Measurements from ENCODE around the gene CCDC142.

Gene CCDC142

GRCh38 chr2:74513605-74514367, 31.0 kb upstream of the CCDC142 start:
- DNase-seq, result peak; percentile 66

GRCh38 chr2:74512744-74513604, 30.2 kb upstream of the CCDC142 start:
- no peak for DNase-seq

DNA sequence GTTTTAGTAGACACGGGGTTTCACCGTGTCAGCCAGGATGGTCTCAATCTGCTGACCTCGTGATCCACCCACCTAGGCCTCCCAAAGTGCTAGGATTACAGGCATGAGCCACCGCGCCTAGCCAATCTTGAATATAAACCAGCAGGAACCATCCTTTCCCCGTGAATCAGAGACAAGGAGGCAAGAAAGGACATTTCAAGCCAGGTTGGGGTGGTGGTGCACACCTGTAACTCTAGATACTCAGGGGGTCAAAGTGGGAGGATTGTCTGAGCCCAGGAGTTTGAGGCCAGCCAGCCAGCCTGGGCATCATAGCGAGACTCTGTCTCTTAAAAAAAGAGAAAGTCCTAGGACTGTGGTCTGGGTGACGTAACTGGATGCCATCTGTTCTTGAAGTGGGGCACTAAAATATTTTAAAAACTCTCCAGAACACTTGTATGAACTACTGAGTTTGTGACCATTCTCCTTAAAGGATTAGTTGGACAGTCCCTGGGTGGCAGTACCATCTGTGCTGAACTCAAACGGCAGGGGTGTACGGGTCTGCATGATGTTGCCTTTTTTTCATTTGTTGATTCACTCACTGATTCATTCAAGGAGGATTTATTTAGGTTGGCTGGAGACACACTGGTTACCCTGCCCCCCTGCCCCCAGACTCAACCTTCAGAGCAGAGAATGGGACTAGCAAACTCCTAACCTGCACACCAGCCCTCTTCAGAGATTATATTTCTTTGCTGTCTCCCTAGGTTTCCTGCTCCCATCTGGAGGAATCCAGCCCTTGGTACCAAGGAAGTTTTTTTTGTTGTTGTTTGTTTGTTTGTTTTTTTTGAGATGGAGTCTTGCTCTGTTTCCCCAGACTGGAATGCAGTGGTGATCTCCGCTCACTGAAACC, 28.5 kb upstream of the CCDC142 start:
- no peak for DNase-seq

DNA sequence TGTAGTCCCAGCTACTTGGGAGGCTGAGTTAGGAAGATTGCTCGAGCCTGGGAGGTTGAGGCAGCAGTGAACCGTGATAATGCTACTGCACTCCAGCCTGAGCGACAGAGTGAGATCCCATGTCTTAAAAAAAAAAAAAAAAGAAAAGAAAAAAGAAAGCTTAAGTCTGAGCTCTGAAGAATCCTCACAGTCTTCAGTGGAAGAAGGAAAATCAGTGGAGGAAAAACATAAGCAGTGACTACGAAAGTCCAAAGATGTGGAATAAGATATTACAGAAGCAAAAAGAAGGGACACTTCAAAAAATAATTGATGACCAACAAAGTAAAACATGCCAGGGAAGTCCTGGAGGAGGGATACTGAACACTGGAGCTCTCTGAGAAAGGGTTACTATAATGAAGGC, 27.5 kb upstream of the CCDC142 start:
- no peak for DNase-seq

DNA sequence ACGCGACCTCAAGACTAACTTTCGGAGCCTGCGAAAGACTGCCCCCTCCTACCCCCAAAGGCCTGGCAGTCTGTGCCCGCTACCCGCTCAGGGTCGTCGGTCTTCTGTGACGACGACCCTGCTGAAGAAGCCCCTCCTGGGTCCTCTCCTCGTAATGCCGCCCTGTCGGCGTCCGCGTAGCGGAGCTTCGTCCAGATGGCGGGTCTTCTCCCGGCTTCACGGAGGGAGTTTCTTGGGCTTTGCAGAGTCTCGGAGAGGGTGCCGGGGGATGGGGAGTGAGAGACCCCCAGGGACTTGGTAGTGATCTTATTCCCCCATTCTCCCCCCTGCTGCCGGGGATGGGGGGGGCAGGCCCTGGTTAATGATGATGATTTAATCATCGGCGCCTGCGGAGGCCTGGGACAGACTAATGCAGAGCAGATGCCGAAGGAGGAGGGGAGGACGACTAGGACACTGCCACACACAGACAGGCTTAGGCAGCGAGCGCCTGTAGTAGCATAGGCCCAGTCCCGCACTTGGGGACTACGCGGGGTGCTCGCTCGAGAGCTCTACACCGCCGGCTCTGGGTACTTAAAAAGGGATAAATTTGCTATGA, 25.2 kb upstream of the CCDC142 start:
- DNase-seq, result no peak

GRCh38 chr2:74507145-74507925, 24.5 kb upstream of the CCDC142 start, which contains the start of gene PCGF1:
PCGF1 (minus strand) TSS chr2:74507695; CDS start chr2:74507668, 27 bp downstream.
- peak; percentile 99 for DNase-seq

- DNase-seq, result no peak
Measured at GRCh38 chr2:74505448-74506246, 22.8 kb upstream of the CCDC142 start.

DNA sequence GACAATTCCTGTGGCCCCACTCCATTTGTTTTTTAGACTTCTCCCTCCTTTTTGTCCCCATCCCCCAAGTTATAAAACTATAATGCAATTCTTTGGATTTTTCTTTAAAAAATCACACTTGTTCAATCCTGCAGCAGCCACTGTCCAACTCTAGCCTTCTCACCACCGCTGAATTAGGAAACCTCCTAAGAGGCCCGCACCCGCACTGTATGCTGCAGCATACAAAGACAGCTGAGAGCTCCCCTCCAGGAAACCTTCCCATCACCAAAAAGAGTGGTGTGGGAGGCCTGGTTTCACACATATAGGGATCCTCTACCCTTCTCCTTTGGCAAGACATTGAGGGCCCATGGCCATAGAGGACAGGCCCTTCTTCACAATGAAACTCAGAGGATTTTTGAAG, 21.8 kb upstream of the CCDC142 start:
- no peak for DNase-seq

DNA sequence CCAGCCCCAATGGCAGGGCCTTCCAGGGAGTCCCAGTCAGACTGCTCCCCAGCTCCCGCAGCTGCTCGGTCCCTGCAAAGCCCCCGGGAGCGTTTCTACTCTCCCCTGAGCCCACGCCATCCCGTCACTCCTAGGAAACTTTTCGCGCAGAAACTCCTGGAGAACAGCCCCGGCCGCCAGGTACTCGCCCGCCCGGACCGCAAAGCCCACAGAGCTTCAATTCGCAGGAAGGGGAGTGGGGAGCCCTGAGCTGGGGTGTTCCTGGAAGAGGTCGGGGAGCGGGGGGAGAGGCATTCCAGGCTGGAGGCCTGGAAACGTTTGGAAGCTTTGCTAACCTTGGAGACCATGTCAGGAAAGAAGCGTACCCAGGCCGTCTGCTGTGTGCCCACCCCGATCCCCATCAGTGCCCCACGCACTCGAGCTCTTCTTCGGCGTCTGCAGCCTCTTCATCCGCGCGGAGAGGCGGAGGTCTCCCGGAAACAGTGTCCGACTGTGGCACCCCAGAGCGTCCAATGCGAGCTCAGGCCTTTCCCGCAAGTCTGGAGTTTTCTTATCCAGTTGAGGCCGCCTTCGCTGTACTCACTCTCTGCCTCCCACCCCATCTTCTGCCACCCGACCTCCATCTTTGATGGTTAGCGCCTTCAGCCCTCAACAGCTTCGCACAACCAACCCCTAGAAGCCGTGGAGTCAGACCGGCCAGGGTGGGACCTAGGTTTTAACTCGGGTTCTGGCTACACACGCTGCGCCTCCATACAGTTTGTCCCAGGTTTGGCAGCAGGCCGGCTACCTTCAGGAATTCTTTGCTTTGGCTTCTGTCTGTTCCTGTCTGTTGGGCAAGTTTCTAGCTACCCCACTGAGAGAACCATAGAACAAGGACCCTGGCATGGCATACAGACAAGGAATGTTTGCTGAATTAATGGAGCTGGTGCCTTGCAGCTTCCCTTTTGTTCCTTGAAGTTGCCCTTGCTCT, 21.0 kb upstream of the CCDC142 start:
- DNase-seq, result no peak

DNA sequence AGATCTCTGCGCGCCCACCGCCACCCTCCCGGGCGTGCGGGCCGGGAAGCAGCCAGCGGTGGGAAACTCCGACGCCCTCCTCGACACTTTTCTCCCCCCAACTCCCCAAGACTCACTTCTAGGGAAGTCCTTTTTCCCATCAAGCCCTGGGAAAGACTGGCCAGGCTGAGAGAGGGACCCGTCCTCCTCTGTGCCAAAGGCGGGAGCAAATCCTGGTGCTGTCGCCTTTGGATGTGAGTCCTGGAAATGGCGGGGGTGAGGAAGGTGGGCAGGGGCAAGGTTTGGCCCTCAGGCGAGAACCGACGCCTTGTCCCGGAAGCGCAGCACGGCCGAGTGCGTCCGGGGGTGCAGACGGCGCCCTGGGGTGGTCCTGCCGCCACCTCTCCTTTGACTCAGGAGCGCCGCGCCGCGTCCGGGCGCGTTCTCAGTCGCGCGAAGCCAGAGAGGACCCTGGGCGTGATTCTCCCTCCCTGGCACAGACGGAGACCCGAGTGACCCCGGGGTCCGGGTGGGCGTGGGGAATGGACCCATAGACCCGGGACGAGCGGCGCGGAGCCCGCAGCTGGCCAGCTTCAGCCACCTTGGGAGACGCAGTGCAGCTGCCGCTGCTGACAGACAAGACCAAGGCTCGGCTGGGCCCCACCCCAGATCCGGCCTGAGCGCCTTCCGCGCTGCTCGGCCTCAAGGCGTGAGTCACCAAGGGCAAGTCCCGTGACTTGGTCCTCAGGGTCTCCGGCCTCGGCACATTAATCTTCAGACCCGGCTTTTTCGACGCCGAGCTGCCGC, 20.1 kb upstream of the CCDC142 start:
- DNase-seq, result peak; percentile 84

- no peak for DNase-seq
Measured at GRCh38 chr2:74502147-74502719, 19.4 kb upstream of the CCDC142 start.

DNA sequence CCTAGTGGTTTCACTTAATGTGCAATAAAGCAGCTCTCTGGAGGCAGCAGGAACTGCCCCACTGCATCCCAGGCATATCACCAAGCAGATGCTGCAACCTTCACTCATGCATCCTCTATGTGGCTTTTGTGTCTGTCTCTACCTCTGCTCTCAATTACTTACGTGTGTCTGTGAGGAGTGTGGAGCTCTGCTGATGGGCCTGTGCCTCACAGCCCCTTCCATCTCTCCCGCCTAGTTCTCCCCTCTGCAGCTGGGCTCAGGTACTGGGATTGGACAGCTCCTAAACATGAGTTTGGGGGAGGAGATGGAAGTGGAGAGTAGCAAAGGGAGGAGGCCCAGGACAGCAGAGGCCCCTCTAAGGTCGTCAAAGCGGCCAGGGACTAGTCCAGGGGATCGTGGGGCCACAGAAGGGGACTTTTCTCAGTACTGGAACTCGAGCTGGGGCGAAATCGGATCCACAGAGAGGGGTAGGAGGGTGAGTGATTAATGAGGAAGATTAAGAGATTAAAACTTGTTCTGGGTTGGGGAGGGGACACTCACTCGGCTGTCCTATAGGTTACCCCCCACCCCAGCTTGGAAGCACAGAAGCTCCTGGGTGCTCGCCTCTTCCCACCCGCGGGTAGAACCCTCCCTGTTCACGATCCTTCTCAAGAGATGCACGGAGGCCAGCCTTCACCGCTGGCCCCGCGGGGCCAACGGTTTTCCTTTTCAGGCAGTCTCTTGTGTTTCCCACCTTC, 18.7 kb upstream of the CCDC142 start:
- no peak for DNase-seq

DNA sequence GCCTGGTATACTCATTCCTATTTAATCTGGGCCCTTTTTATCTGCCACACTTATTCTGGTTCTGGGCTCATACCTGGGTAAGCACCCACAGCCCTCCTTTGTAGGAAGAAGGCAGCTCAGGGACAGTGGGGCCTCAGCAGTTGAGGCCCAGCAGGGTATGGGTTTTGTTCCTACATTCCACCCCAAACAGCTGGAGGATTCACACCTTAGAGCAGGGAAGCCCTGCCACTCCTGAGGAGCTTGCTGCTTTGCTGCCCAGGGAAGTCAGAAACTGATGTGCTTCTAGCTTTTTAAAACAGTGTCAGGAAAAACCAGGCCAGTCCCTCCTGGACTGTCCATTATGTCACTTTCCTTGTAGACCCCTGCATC, 17.8 kb upstream of the CCDC142 start:
- DNase-seq, result no peak

DNA sequence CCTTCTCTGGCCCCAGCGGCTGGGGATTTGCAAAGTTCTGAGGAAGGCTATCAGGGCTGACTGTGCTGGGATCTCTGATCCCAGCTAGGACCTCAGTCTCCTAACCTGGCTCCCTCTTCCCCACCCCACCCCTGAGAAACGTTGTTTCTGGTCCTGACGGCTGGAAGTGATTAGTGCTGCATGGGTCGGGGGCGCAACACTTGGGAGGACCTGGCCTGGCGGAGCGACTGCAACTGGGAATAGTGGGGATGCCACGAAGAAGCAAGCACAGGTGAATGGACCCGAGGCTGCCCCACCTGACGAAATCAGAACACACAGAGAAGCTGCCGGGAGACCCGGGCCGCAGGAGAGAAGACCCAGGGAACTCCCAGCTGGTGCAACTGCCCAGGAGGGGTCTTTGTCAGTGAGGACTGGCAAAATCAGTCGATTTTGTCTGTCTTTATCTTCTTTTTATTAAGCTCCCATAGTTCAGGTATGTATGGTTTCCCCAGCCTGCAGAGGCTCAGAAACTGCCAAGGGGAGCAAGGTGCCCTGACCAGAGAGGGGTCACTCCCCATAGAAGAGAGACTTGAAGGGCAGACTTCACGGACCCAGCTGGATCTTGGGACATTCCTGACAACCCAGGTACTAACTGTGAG, 17.3 kb upstream of the CCDC142 start:
- DNase-seq, result no peak

- no peak for DNase-seq
Measured at GRCh38 chr2:74499267-74499939, 16.6 kb upstream of the CCDC142 start, which contains the start of gene LBX2. LBX2 (minus strand) TSS chr2:74499603; CDS start chr2:74499537, 66 bp downstream.

- peak; percentile 76 for DNase-seq
Measured at GRCh38 chr2:74498500-74499266, 15.9 kb upstream of the CCDC142 start.
